H1 (cell line): ENCODE results near the gene DCLK1.

ENCODE experiments used
- CBX5 ChIP-seq: fragments of 300-800, 300-1000 bp; sonication (generic); IDR thresholded peaks from 2 replicates; pipeline ENCODE4 v1.7.1; 2016; ENCODE audit warnings: antibody characterized with exemption, low read length, low read depth
- CEBPB ChIP-seq: IDR thresholded peaks from 2 replicates; pipeline ENCODE4 v1.6.1; 2012; ENCODE audit warnings: low read depth, low read length
- CTCF ChIP-seq, 3 experiments: IDR thresholded peaks; 1 replicate in 2 of 3; 2 replicates in 1 of 3; pipeline versions ENCODE4 v1.5.1 to v1.6.1; 2011; ENCODE audit warnings: low read length in 3 of 3, mild to moderate bottlenecking in 3 of 3, inconsistent platforms in 2 of 3, low read depth in 1 of 3, moderate library complexity in 1 of 3; ENCODE audit not compliant: insufficient read depth in 1 of 3; ENCODE audit errors: control extremely low read depth in 1 of 3
- EZH2 ChIP-seq: fragments of 200-600 bp; sonication (generic); IDR thresholded peaks from 2 replicates; pipeline ENCODE4 v1.7.1; 2012; ENCODE audit warnings: low read depth, mild to moderate bottlenecking, moderate library complexity, low read length, inconsistent platforms; ENCODE audit not compliant: severe bottlenecking
- HDAC2 ChIP-seq, 2 experiments: fragments of 300-600 bp in 1 of 2; sonication (generic) in 1 of 2; IDR thresholded peaks; 2 replicates each; pipeline ENCODE4 v1.6.1; 2011 to 2012; ENCODE audit warnings: low read depth in 2 of 2, low read length in 2 of 2, mild to moderate bottlenecking in 2 of 2, moderate library complexity in 2 of 2, borderline replicate concordance in 1 of 2, inconsistent platforms in 1 of 2
- MAX ChIP-seq: IDR thresholded peaks from 2 replicates; pipeline ENCODE4 v1.6.1; 2012; ENCODE audit warnings: inconsistent platforms
- POLR2A ChIP-seq, 2 experiments: IDR thresholded peaks; 1 replicate in 1 of 2; 2 replicates in 1 of 2; pipeline ENCODE4 v1.6.1; 2011; ENCODE audit warnings: low read depth in 2 of 2, low read length in 2 of 2, mild to moderate bottlenecking in 2 of 2; ENCODE audit errors: control extremely low read depth in 1 of 2
- POLR2AphosphoS5 ChIP-seq: IDR thresholded peaks from 2 replicates; pipeline ENCODE4 v1.6.1; 2011; ENCODE audit warnings: low read depth, low read length
- RAD21 ChIP-seq, 2 experiments: IDR thresholded peaks in 1 of 2; conservative IDR thresholded peaks in 1 of 2; 2 replicates each; pipeline ENCODE4 v1.6.1; 2011; ENCODE audit warnings: low read depth in 2 of 2, low read length in 2 of 2, improper control_type of control experiment in 1 of 2, inconsistent platforms in 1 of 2, mild to moderate bottlenecking in 1 of 2, moderate library complexity in 1 of 2
- ZNF274 ChIP-seq: IDR thresholded peaks from 2 replicates; pipeline ENCODE4 v1.7.0; 2012; ENCODE audit warnings: low read length, borderline replicate concordance; ENCODE audit errors: extremely low read depth

- no peak for TF ChIP-seq HDAC2 (IDR thresholded peaks at IDR 0.05; ENCODE audit: borderline replicate concordance in 1 of 2, low read depth in 2 of 2, low read length in 2 of 2)
- no peak for TF ChIP-seq POLR2A (IDR thresholded peaks at IDR 0.05; ENCODE audit: control extremely low read depth in 1 of 2, low read depth in 2 of 2, low read length in 2 of 2)
- TF ChIP-seq RAD21 (IDR thresholded peaks at IDR 0.05 in 1 of 2, conservative IDR thresholded peaks at IDR 0.05 in 1 of 2; ENCODE audit: low read depth in 2 of 2, low read length in 2 of 2) = no peak
- TF ChIP-seq CTCF (IDR thresholded peaks at IDR 0.05; ENCODE audit: control extremely low read depth in 1 of 3, insufficient read depth in 1 of 3, low read depth in 1 of 3, low read length in 3 of 3) = no peak
- no peak for TF ChIP-seq CBX5
- TF ChIP-seq POLR2AphosphoS5 = no peak
- TF ChIP-seq MAX = no peak
- no peak for TF ChIP-seq ZNF274
- TF ChIP-seq EZH2 = no peak
- TF ChIP-seq CEBPB = no peak
Observed at GRCh38 chr13:35912841-35913240, 218.3 kb downstream of the DCLK1 start.
